Karpas-422 (cell line): ENCODE measurements around the gene CYSLTR2. TPM values are rescaled to one million over a fixed set of nuclear protein-coding genes. Genes with fewer than 3 reads are reported as not detected.

ENCODE experiments used
- DNase-seq: peaks from one replicate; pipeline ENCODE4 v3.0.0-alpha.2; 2015
- H2AFZ ChIP-seq: fragments of 200-600 bp; sonication (generic); 2 replicates; pipeline ENCODE4 v1.6.1; 2014; ENCODE audit warnings: antibody characterized with exemption, low read length, mixed read lengths
- H3K27ac ChIP-seq: fragments of 200-600 bp; sonication (generic); 2 replicates; pipeline ENCODE4 v1.5.1; 2014; ENCODE audit warnings: mild to moderate bottlenecking, low read length, moderate library complexity
- H3K27me3 ChIP-seq: fragments of 200-600 bp; sonication (generic); 2 replicates; pipeline ENCODE4 v1.6.1; 2014; ENCODE audit warnings: low read length, mixed read lengths
- H3K36me3 ChIP-seq: fragments of 200-600 bp; sonication (generic); 2 replicates; pipeline ENCODE4 v1.6.1; 2014; ENCODE audit warnings: low read length, mixed read lengths; ENCODE audit not compliant: insufficient read depth
- H3K4me1 ChIP-seq: fragments of 200-600 bp; sonication (generic); 2 replicates; pipeline ENCODE4 v1.6.1; 2014; ENCODE audit warnings: mild to moderate bottlenecking, low read length, mixed read lengths
- H3K4me2 ChIP-seq: fragments of 200-600 bp; sonication (generic); 2 replicates; pipeline ENCODE4 v1.6.1; 2014; ENCODE audit warnings: low read length, low read depth, mild to moderate bottlenecking; ENCODE audit not compliant: poor library complexity, severe bottlenecking
- H3K4me3 ChIP-seq: fragments of 200-600 bp; sonication (generic); 2 replicates; pipeline ENCODE4 v1.5.1; 2014; ENCODE audit warnings: mild to moderate bottlenecking, antibody characterized with exemption, low read length, mixed read lengths
- H3K79me2 ChIP-seq: fragments of 200-600 bp; sonication (generic); 2 replicates; pipeline ENCODE4 v1.6.1; 2014; ENCODE audit warnings: mild to moderate bottlenecking, low read length, mixed read lengths
- H3K9ac ChIP-seq: fragments of 200-600 bp; sonication (generic); 2 replicates; pipeline ENCODE4 v1.6.0; 2014; ENCODE audit warnings: low read length
- H3K9me2 ChIP-seq: fragments of 200-600 bp; sonication (generic), shearing (Covaris generic); replicated peaks from 2 replicates; pipeline ENCODE4 v1.6.0; 2014; ENCODE audit warnings: mild to moderate bottlenecking, low read length, moderate library complexity; ENCODE audit not compliant: insufficient read depth
- H3K9me3 ChIP-seq: fragments of 300-700, 200-600 bp; sonication (generic); 2 replicates; pipeline ENCODE4 v1.6.1; 2014; ENCODE audit warnings: low read length, mixed read lengths
- H4K20me1 ChIP-seq: fragments of 200-600 bp; sonication (generic); 2 replicates; pipeline ENCODE4 v1.6.1; 2014; ENCODE audit warnings: mild to moderate bottlenecking, antibody characterized with exemption, low read length, low read depth; ENCODE audit not compliant: insufficient read depth
- total RNA-seq: library from RNA; depleted of rRNA; stranded (reverse); fragments of >200 nt; shearing (Covaris generic); gene quantifications from 2 replicates; pipeline ENCODE4 v1.2.3, GENCODE V29; 2014; ENCODE audit warnings: low replicate concordance

Gene CYSLTR2
- total RNA-seq, 1 experiment from 2014 or later: not detected

DNA sequence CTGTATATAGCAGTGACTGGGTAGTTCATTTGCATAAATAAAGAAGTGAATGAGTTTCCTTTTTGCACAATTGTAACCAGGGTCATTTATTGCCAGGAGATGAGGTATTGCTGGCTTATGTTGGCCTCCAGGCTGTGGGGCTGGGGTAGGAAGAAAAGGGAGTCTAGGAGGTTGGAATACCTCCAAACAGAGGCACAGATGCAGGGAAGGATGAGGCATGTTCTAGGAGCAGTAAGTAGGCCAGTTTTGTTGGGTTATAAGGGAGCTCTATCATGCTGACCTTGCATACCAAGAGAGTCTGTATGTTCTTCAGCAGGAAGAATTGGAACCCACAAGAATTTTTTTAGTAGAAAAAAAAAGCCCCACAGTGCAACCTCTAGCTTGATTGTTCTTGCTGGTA, 17.2 kb upstream of the CYSLTR2 start:
- H3K4me3 ChIP-seq: no peak overlapping the region
- no peak for DNase-seq
- H3K27ac ChIP-seq: no peak overlapping the region

GRCh38 chr13:48637601-48638000, 16.1 kb upstream of the CYSLTR2 start:
- no peak overlapping the region for H2AFZ ChIP-seq
- no peak for DNase-seq
- no peak overlapping the region for H3K4me3 ChIP-seq
- H3K27me3 ChIP-seq: no peaks in the 10 kb centered on the region
- no peaks in the 10 kb centered on the region for H3K4me1 ChIP-seq
- no peaks in the 10 kb centered on the region for H3K79me2 ChIP-seq
- no peak overlapping the region for H3K9ac ChIP-seq
- no peak overlapping the region for H3K27ac ChIP-seq
- no peaks in the 10 kb centered on the region for H4K20me1 ChIP-seq
- H3K4me2 ChIP-seq: no peak overlapping the region
- no peaks in the 10 kb centered on the region for H3K9me2 ChIP-seq
- H3K9me3 ChIP-seq: peaks cover 3% of the 10 kb centered on the region; the same call in 1 of the 2 replicates
- H3K36me3 ChIP-seq: no peaks in the 10 kb centered on the region

More for the DNA sequence above, 17.2 kb upstream of the CYSLTR2 start:
- Histone ChIP-seq H3K9ac (no peak overlapping the region), H3K4me2 (no peak overlapping the region), H3K79me2 (no peaks in the 10 kb centered on the region), H3K9me2 (no peaks in the 10 kb centered on the region), H4K20me1 (no peaks in the 10 kb centered on the region), H2AFZ (no peak overlapping the region), H3K27me3 (no peaks in the 10 kb centered on the region), H3K4me1 (no peaks in the 10 kb centered on the region), H3K36me3 (no peaks in the 10 kb centered on the region), H3K9me3 (peaks cover 3% of the 10 kb centered on the region; the same call in 1 of the 2 replicates)

- Histone ChIP-seq H3K4me3 (no peak overlapping the region), H3K9me3 (no peaks in the 10 kb centered on the region), H3K4me1 (no peaks in the 10 kb centered on the region), H3K9me2 (no peaks in the 10 kb centered on the region), H4K20me1 (no peaks in the 10 kb centered on the region), H3K36me3 (no peaks in the 10 kb centered on the region), H3K4me2 (no peak overlapping the region), H3K79me2 (no peaks in the 10 kb centered on the region), H3K27ac (no peak overlapping the region), H2AFZ (no peak overlapping the region), H3K9ac (no peak overlapping the region), H3K27me3 (no peaks in the 10 kb centered on the region)
- DNase-seq: no peak
These were observed 13.0 kb upstream of the CYSLTR2 start for GRCh38 chr13:48640767-48641166.

- Histone ChIP-seq H3K9ac (no peak overlapping the region), H3K9me3 (no peaks in the 10 kb centered on the region), H3K4me1 (no peaks in the 10 kb centered on the region), H2AFZ (no peak overlapping the region), H3K79me2 (no peaks in the 10 kb centered on the region), H3K9me2 (no peaks in the 10 kb centered on the region), H3K4me3 (no peak overlapping the region), H3K27ac (no peak overlapping the region), H3K36me3 (no peaks in the 10 kb centered on the region), H3K4me2 (no peak overlapping the region), H4K20me1 (no peaks in the 10 kb centered on the region), H3K27me3 (no peaks in the 10 kb centered on the region)
- DNase-seq: no peak
These were observed 12.3 kb upstream of the CYSLTR2 start for GRCh38 chr13:48641404-48641803.

GRCh38 chr13:48642061-48642460, 11.7 kb upstream of the CYSLTR2 start:
- Histone ChIP-seq H3K9ac (no peak overlapping the region), H3K4me3 (no peak overlapping the region), H3K4me2 (no peak overlapping the region), H3K27me3 (no peaks in the 10 kb centered on the region), H3K9me3 (no peaks in the 10 kb centered on the region), H3K79me2 (no peaks in the 10 kb centered on the region), H3K27ac (no peak overlapping the region), H3K36me3 (no peaks in the 10 kb centered on the region), H4K20me1 (no peaks in the 10 kb centered on the region), H2AFZ (no peak overlapping the region), H3K4me1 (no peaks in the 10 kb centered on the region), H3K9me2 (no peaks in the 10 kb centered on the region)
- DNase-seq: no peak

GRCh38 chr13:48643159-48643558, 10.6 kb upstream of the CYSLTR2 start:
- Histone ChIP-seq H2AFZ (no peak overlapping the region), H3K79me2 (no peaks in the 10 kb centered on the region), H3K4me1 (no peaks in the 10 kb centered on the region), H3K9ac (no peak overlapping the region), H3K27me3 (no peaks in the 10 kb centered on the region), H3K9me2 (no peaks in the 10 kb centered on the region), H3K36me3 (no peaks in the 10 kb centered on the region), H3K4me3 (no peak overlapping the region), H3K4me2 (no peak overlapping the region), H3K9me3 (no peaks in the 10 kb centered on the region), H3K27ac (no peak overlapping the region), H4K20me1 (no peaks in the 10 kb centered on the region)
- no peak for DNase-seq

DNA sequence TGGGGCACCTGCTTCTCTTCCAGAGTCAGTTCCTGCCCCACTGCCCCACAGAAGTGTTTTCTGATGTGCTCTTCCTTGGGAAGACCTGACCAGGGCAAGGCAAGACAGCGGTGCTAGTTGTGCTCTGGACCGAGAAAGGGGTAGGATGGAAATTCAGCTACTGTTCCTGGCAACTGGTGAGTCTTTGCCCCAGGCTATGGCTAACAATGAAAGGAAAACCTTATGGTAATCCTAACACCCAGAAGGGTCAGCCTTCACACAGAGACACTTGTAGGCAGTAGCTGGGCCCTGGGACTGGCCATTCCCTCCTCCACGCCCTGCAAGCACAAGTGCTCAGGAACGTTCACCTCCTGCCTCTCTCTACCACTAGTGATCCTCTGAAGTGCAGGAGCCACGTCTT, 9.6 kb upstream of the CYSLTR2 start:
- Histone ChIP-seq H3K9me3 (no peaks in the 10 kb centered on the region), H3K9ac (no peak overlapping the region), H3K27me3 (no peaks in the 10 kb centered on the region), H2AFZ (no peak overlapping the region), H3K4me2 (no peak overlapping the region), H3K4me3 (no peak overlapping the region), H3K9me2 (no peaks in the 10 kb centered on the region), H3K36me3 (no peaks in the 10 kb centered on the region), H3K79me2 (no peaks in the 10 kb centered on the region), H4K20me1 (no peaks in the 10 kb centered on the region), H3K4me1 (no peaks in the 10 kb centered on the region), H3K27ac (no peak overlapping the region)
- no peak for DNase-seq

GRCh38 chr13:48644951-48645350, 8.8 kb upstream of the CYSLTR2 start:
- no peak for DNase-seq
- no peaks in the 10 kb centered on the region for H4K20me1 ChIP-seq
- H3K36me3 ChIP-seq: no peaks in the 10 kb centered on the region
- H3K4me1 ChIP-seq: no peaks in the 10 kb centered on the region
- no peak overlapping the region for H3K9ac ChIP-seq
- no peaks in the 10 kb centered on the region for H3K79me2 ChIP-seq
- no peak overlapping the region for H3K27ac ChIP-seq
- H2AFZ ChIP-seq: no peak overlapping the region
- no peaks in the 10 kb centered on the region for H3K9me2 ChIP-seq
- H3K27me3 ChIP-seq: no peaks in the 10 kb centered on the region
- no peaks in the 10 kb centered on the region for H3K9me3 ChIP-seq
- H3K4me3 ChIP-seq: no peak overlapping the region
- no peak overlapping the region for H3K4me2 ChIP-seq

DNA sequence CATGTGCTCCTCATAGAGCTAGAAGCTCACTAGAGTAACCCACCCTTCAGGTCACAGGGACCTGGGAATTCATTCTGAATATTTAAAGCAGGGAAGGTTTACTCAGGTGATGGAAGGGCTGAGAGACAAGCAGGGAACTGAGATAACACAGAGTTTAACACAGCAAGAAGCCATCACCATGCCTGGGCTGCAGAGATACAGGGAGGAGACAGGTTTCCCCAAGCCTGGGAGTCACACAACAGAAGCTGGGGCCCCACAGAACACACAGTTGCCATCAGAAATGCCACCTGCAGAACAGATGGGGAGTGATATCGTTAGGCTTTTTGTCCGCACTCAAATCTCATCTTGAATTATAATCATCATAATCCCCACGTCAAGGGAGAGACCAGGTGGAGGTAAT, 7.9 kb upstream of the CYSLTR2 start:
- no peaks in the 10 kb centered on the region for H3K9me2 ChIP-seq
- no peak for DNase-seq
- H3K27me3 ChIP-seq: no peaks in the 10 kb centered on the region
- no peaks in the 10 kb centered on the region for H4K20me1 ChIP-seq
- no peak overlapping the region for H2AFZ ChIP-seq
- H3K79me2 ChIP-seq: no peaks in the 10 kb centered on the region
- no peaks in the 10 kb centered on the region for H3K4me1 ChIP-seq
- no peak overlapping the region for H3K4me2 ChIP-seq
- H3K27ac ChIP-seq: no peak overlapping the region
- H3K36me3 ChIP-seq: no peaks in the 10 kb centered on the region
- H3K9ac ChIP-seq: no peak overlapping the region
- no peaks in the 10 kb centered on the region for H3K9me3 ChIP-seq
- no peak overlapping the region for H3K4me3 ChIP-seq
